NCI-H2196 (cell line): ENCODE results near the gene SMIM24.
"Not testable (repeated sequence)": the region's sequence is repeated elsewhere in the genome, so short reads cannot be mapped to it uniquely, and the experiment has no call there.

Experiments
- DNase-seq: peaks from one replicate; lab custom pipeline; 2025; ENCODE audit not compliant: unreplicated experiment; lab: John Stamatoyannopoulos, UW

The SMIM24 gene

DNA sequence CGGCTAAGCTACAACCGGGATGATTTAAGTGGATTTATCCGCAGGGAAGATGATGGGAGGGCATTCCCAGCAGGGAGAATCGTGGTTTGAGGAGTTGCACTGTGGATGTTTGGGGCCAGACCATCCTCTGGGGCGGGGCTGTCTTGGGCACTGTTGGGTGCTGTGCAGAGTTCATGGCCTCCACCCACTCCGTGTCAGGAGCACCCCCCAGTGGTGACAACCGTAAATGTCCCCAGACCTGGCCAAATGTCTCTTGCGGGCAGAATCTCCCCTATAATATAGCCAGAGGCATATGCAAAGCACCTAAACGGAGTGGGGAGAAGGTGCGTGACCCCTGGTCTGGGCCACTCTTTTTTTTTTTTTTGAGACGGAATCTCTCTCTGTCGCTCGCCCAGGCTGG is 40.2 kb downstream of the SMIM24 start:
- DNase-seq, result peak; percentile 20

- peak; percentile 96 for DNase-seq
Measured at GRCh38 chr19:3434630-3435553, 45.4 kb downstream of the SMIM24 start.

- no peak for DNase-seq
Measured at GRCh38 chr19:3433805-3434540, 46.4 kb downstream of the SMIM24 start.

GRCh38 chr19:3433313-3433712 is 47.0 kb downstream of the SMIM24 start:
- no peak for DNase-seq

- DNase-seq, result no peak
Measured at GRCh38 chr19:3431760-3432397, 48.4 kb downstream of the SMIM24 start.

DNA sequence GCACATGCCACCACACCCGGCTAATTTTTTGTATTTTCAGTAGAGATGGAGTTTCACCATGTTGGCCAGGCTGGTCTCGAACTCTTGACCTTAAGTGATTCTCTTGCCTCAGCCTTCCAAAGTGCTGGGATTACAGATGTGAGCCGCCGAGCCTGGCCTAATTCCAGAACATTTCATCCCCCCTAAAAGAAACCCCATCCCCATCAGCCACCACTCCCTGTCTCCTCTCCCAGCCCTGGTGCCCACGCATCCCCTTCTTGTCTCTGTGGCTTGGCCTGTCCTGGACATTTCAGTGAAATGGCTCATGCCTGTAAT is 50.0 kb downstream of the SMIM24 start:
- not testable (repeated sequence) for DNase-seq

- no peak for DNase-seq
Measured at GRCh38 chr19:3426433-3426832, 53.9 kb downstream of the SMIM24 start.
